ENCODE results near the gene NME5. TPM values are rescaled to one million over a fixed set of nuclear protein-coding genes. Genes with fewer than 3 reads are reported as not detected.

NME5 gene
- total and polyA plus RNA-seq, 3 experiments from 2014 or later: not detected

- H3K4me1 Mint-ChIP-seq: peaks cover 5 to 6% (median 6%) of the 10 kb centered on the region in 3 donors
- no peaks in the 10 kb centered on the region for H3K9me3 Mint-ChIP-seq
- Histone ChIP-seq H3K27me3 (ENCODE audit: insufficient read depth, low read length, poor library complexity, severe bottlenecking) (no peaks in the 10 kb centered on the region), H3K4me3 (ENCODE audit: low read length) (no peak overlapping the region), H3K9me3 (ENCODE audit: low read length) (no peaks in the 10 kb centered on the region), H3K36me3 (ENCODE audit: insufficient read depth, low read length) (no peaks in the 10 kb centered on the region), H3K4me1 (ENCODE audit: insufficient read depth, low read length) (no peaks in the 10 kb centered on the region), H3K27ac (ENCODE audit: low read depth, low read length) (no peak overlapping the region)
- CTCF ChIA-PET: interaction anchor here (0.7 to 3.3 kb wide), 17 partner anchors 8 to 439 kb away, joined by 3 to 34 read pairs (median 4); partner anchors contain the start of genes CDC23 and FAM13B
- peak; percentile 39 to 73 (median 55) for DNase-seq
- H3K4me3 Mint-ChIP-seq: no peak overlapping the region
- no peaks in the 10 kb centered on the region for H3K27me3 Mint-ChIP-seq
- no peak overlapping the region for H3K27ac Mint-ChIP-seq
- POLR2A ChIA-PET: no interaction called here
- no peaks in the 10 kb centered on the region for H3K36me3 Mint-ChIP-seq
Measured at GRCh38 chr5:138068742-138069600, 70.3 kb downstream of the NME5 start.

- Histone ChIP-seq H3K27me3 (ENCODE audit: insufficient read depth, low read length, poor library complexity, severe bottlenecking) (no peaks in the 10 kb centered on the region), H3K4me3 (ENCODE audit: low read length) (no peak overlapping the region), H3K27ac (ENCODE audit: low read depth, low read length) (no peak overlapping the region), H3K36me3 (ENCODE audit: insufficient read depth, low read length) (no peaks in the 10 kb centered on the region), H3K4me1 (ENCODE audit: insufficient read depth, low read length) (no peaks in the 10 kb centered on the region), H3K9me3 (ENCODE audit: low read length) (no peaks in the 10 kb centered on the region)
- Mint-ChIP-seq H3K27me3 (no peaks in the 10 kb centered on the region), H3K27ac (no peak overlapping the region), H3K9me3 (no peaks in the 10 kb centered on the region), H3K4me3 (no peak overlapping the region), H3K36me3 (no peaks in the 10 kb centered on the region), H3K4me1 (peaks cover 5 to 6% (median 6%) of the 10 kb centered on the region in 3 donors)
- DNase-seq: no peak
- POLR2A ChIA-PET: no interaction called here
- CTCF ChIA-PET: interaction anchor here (0.8 to 3.3 kb wide), 12 partner anchors 7 to 438 kb away, joined by 3 to 34 read pairs (median 6); partner anchors contain the start of gene FAM13B
Measured at GRCh38 chr5:138067945-138068344, 71.3 kb downstream of the NME5 start.

Other genes with a start within 250 kb of the NME5 start
- gene PKD2L2, start 250.0 kb downstream of the NME5 start, total RNA-seq: not detected
- gene PKD2L2, start 250.0 kb downstream of the NME5 start, polyA plus RNA-seq: 0.41 TPM
- gene FAM13B, start 106.3 kb downstream of the NME5 start, total RNA-seq: 10 to 100 TPM; 25.3 to 28.9 TPM
- 37.2 TPM for gene FAM13B, start 106.3 kb downstream of the NME5 start, polyA plus RNA-seq
- gene WNT8A, start 55.4 kb downstream of the NME5 start, total RNA-seq: not detected
- not detected for gene WNT8A, start 55.4 kb downstream of the NME5 start, polyA plus RNA-seq
- gene BRD8, start 39.2 kb upstream of the NME5 start, total RNA-seq: 10 to 100 TPM; 62.6 to 64.8 TPM
- gene BRD8, start 39.2 kb upstream of the NME5 start, polyA plus RNA-seq: 23.2 TPM
- 10 to 100 TPM; 27.2 to 29.3 TPM for gene KIF20A, start 39.7 kb upstream of the NME5 start, total RNA-seq
- gene KIF20A, start 39.7 kb upstream of the NME5 start, polyA plus RNA-seq: 0.13 TPM
- gene CDC23, start 73.9 kb upstream of the NME5 start, total RNA-seq: 10 to 100 TPM; 48.7 to 49.7 TPM
- gene CDC23, start 73.9 kb upstream of the NME5 start, polyA plus RNA-seq: 21.9 TPM
- gene GFRA3, start 135.2 kb upstream of the NME5 start, total RNA-seq: not detected
- gene GFRA3, start 135.2 kb upstream of the NME5 start, polyA plus RNA-seq: not detected
- gene CDC25C, start 192.4 kb upstream of the NME5 start, total RNA-seq: 1 to 10 TPM; 4.3 to 5.3 TPM
- not detected for gene CDC25C, start 192.4 kb upstream of the NME5 start, polyA plus RNA-seq
- 10 to 100 TPM; 29.5 to 32.2 TPM for gene FAM53C, start 198.8 kb upstream of the NME5 start, total RNA-seq
- 20.6 TPM for gene FAM53C, start 198.8 kb upstream of the NME5 start, polyA plus RNA-seq
- 10 to 100 TPM; 42.4 to 44.7 TPM for gene KDM3B, start 213.3 kb upstream of the NME5 start, total RNA-seq
- 14.7 TPM for gene KDM3B, start 213.3 kb upstream of the NME5 start, polyA plus RNA-seq

Measured in CD8-positive, alpha-beta memory T cell (primary cell).